Smooth muscle cell of the brain vasculature (primary cell): Measurements from ENCODE around the gene GATM.
"Not testable (repeated sequence)": the region's sequence is repeated elsewhere in the genome, so short reads cannot be mapped to it uniquely, and the experiment has no call there.

Experiments
- DNase-seq: peaks from one replicate; pipeline ENCODE4 v3.0.0-alpha.2; 2012; ENCODE audit warnings: low read depth, low spot score

Gene GATM

GRCh38 chr15:45389351-45389750, 11.0 kb upstream of the GATM start:
- no peak for DNase-seq

DNA sequence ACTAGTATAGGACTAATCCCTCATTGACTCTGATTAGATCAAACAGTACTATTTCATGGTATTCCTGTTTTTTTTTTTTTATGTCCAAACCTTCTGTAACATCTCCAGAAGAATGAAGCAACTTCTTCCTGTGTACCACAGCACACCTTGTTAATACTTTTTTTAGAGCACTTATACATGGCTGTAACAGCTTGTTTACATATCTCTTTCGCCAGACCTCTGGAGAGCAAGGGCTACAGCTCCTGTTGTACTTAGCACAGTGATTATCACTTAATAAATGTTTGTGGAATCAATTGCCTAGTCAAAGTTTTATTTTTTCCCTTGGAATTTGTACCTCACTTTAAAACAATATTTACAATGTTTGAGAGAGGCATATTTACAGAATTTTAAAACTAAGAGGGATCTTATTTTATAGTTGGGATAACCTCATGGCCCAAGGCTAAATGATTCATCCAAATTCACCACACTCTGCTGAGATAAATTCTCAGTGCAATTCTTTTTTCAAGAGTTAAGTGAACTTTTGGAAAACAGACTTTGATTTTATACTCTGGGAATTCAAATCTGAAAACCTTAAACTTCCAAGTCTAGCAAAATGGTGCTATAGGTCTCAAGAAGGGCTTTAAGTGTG, 9.2 kb upstream of the GATM start:
- no peak for DNase-seq

GRCh38 chr15:45386974-45387373, 8.6 kb upstream of the GATM start:
- no peak for DNase-seq

GRCh38 chr15:45386420-45386819, 8.1 kb upstream of the GATM start:
- DNase-seq: no peak

DNA sequence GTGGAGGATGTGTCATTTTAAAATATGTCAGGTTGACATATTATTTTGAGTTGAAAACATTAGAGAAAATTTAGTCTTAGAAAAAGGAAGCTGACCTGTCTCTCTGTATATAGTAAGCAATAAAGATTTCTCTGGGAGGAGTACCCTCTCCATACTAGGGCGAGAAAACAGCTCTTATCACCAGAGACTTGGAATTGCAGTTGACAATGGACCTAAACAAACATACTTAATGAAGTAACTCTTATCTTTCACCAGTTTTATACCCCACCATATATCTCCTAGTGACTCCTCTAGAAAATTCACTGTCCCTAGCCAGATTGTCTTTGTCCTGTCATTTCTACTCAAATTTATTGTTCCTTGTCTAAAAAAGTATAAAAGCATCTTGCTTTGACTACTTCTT, 7.2 kb upstream of the GATM start:
- DNase-seq: no peak

GRCh38 chr15:45384700-45385099, 6.4 kb upstream of the GATM start:
- DNase-seq: no peak

DNA sequence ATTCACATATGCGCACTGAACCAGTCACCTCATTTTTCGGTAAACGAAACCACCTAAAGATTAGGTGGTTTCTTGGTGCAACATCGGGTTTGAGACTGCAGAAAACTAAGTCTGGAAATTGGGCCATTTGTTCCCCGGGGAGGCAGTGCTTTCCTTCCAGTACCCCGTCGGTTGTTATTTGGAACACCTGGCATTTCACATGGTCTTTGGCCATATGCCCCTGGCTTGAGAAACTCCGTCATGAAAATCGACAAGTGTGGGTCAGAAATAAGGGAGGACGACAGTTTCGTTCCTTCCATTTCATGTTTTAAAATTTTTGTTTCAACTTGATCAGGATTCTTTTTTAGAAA, 544 bp upstream of the GATM start:
- no peak for DNase-seq

GRCh38 chr15:45377609-45378148, 665 bp downstream of the GATM start:
- no peak for DNase-seq

GRCh38 chr15:45376967-45377608, 1.3 kb downstream of the GATM start:
- no peak for DNase-seq

GRCh38 chr15:45376300-45376928, 1.9 kb downstream of the GATM start:
- DNase-seq: no peak

DNA sequence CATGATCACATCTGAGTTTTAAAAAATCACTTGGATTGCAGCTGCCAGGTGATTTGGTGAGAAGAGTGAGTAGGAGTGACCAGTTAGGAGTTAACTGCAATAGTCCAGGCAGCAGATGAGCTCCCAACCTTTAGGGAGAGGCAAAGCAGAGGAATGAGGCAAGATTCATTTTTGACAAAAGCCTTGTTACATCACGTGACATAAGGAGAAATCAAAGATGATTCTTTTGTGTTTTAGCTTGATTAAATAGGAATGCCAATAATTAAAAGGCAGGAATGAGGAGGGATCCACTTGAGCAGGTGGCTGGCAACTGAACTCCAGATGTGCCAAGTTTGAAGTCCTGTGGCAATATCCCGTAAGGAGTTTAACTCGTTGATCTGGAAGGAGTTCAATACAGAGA, 2.5 kb downstream of the GATM start:
- no peak for DNase-seq

- DNase-seq: no peak
Measured at GRCh38 chr15:45373976-45374375, 4.4 kb downstream of the GATM start.

DNA sequence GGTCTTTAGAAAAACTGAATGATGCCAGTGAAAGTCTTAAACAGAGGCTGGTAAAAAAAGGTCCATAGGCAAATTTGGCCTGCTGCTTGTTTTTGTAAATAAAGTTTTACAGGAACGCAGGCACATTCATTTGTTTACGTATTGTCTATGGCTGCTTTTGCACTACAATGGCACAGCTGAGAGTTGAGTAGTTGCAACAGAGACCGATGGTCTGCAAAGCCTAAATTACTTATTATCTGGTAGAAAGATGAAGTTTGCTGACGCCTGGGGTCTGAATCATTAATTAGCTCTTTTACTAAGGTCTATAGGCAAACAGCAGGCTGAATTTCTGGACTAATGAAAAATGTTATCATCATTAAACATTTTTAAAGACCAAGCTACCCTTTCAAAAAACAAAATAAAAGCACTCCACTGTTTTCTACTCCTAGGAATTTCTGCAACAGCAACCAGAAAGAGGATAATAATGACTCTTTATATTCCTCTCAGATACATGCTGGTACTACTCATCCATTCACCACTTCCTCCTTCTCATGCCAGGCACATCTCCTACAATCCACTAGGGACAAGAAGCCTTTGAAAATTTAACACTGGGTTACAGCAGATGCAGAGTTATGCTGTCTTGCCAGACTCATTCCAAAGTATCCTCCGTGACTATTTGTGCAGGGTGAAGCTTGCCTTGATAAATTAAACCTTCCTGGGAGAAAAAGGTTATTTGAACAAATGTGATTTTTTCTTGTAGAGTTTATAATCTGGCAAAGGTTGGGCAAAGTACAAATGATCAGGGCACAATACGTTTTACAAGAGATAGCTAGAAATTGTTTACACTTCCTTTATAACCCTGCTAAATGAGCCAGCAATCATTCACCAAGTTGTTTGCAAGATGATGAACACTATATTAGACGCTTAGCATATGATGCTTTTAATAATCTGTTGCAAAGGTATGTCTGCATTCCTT, 6.0 kb downstream of the GATM start:
- DNase-seq: no peak

DNA sequence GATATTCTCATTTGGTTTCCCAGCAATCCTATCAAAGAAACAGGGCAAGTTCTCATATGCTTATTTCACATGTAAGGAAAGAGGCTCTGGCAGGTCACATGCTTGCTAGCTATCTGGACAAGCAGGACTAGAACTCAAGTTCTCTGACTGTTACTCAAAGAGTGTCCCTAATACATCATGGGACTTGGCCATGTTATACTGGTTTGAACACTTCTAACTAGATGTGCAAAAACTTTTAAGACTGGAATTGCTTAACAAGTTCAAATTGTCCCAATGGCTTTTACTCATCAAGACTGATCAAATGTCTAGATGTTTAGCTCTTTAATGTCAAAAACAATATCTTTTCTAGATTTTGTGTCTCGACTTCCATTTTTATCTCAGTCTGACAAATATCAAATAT, 6.8 kb downstream of the GATM start:
- DNase-seq: no peak

DNA sequence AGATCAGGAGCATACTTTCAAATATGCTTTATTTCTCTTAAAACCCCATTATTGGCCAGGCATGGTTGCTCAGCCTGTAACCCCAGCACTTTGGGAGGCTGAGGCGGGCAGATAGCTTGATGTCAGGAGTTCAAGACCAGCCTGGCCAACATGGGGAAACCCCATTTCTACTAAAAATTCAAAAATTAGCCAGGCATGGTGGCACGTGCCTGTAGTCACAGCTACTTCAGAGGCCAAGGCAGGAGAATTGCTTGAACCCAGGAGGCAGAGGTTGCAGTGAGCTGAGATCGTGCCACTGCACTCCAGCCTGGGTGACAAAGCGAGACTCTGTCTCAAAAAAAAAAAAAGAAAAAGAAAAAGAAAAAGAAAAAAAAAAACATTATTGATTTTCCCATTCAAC, 8.3 kb downstream of the GATM start:
- DNase-seq: not testable (repeated sequence)

- DNase-seq: not testable (repeated sequence)
Measured at GRCh38 chr15:45367222-45367621, 11.1 kb downstream of the GATM start.

DNA sequence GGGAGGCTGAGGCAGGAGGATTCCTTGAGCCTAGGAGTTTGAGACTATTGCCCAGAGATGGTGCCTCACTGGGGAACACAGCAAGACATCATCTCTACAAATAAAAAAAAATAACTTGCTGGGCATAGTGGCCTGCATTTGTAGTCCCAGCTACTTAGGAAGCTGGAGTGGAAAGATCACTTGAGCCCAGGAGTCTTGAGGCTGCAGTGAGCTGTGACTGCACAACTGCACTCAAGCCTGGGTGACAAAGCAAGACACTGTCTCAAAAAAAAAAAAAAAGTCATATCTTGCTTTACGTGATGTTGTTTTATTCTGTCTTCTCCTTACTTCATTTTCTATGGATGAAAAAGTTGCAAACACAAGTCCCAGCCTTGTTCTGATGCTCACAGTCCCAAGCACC, 14.1 kb downstream of the GATM start:
- no peak for DNase-seq

DNA sequence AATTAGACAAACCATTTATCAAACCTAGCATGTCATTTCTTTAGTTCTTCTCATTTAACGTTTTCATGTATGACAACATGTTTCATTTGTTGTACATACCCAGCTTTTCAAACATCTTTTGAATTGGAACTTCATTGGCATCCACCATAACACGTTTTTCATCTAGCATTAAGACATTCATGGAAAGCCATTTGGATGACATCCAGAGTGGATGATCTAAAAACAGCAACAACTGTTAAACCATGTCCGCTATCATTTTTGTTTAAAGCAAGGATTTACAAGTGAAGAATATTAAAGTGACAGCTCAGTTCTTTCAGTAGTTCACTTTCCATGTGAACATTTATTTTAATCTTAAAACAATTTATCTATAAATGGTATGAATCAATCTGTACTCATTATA, 14.5 kb downstream of the GATM start:
- DNase-seq: no peak

DNA sequence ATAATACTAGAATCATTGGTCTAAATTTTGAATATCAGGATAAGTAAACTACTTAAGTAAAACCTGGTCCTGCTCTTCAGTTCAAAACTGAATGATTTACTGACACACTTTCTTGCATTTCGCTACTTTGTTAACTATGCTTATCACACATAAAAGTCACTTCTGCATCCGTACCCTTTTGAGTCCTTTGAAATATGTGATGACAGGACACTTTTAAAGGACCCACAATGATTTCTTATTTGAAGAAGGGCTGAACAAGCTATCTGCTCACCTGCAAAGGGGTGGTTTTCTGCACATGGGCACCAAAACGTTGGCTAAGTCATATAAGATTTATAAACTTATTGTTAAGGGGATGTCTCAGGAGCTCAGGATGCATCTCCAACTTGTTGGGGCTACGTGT, 15.0 kb downstream of the GATM start:
- no peak for DNase-seq

DNA sequence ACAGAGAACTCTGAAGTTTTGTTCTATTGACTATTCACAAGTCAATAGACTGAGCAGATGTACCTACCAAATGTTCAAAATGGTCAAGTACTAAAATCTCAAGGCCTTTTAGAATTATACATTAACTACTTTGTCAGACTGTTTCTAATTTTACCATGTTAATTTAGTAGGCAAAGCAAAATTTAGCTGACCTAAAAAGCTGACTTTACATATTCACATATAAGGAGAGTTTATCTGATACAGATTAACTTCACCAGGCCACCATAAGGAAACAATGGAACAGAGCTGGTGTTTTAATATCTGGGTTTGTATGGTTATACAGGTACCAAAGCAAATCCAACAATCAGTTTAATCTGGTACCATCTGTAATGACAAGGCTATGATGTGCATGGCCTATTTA, 15.9 kb downstream of the GATM start:
- DNase-seq: no peak

DNA sequence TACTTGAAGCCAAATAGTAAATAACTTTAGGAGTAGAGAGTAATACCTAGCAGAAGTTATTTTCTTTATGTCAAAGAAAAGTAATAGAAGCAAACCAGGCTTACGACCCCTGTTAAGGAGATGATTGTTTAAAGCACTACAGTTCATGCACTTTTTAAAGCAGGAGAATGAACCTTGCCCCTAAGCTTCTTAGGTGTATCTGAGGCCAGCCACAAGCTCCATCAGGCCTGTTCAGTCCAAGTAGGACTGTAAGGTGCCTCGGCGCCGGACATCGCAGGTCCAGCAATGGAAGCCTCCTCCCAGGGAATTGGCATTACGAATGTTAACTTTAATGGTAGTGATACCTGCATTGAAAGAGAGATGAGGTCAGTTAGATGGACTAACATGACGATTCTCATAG, 16.5 kb downstream of the GATM start:
- no peak for DNase-seq

DNA sequence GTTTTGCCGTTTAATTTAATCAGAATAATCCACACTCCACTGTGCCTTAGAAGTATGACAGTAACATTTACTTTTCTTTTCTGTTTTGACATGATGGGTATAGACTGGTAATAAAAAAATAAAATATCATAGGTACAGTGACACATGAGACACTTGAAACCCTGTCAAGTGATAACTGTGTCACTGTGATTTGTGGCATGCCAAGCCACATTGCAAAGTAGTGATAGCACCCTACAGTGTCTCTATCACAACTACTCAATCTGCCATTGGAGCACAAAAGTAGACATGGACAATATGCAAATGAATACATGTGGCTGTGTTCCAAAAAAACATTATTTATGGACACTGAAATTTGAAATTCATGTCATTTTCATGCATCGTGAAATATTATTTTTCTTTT, 22.5 kb downstream of the GATM start:
- no peak for DNase-seq
